Type B pancreatic cell (in vitro differentiated cells): Measurements from ENCODE around the gene TEX14. TPM values are rescaled to one million over a fixed set of nuclear protein-coding genes. Genes with fewer than 3 reads are reported as not detected.

ENCODE experiments used
- DNase-seq: peaks from one replicate; pipeline ENCODE4 v3.0.0; 2021; ENCODE audit warnings: mixed read lengths; ENCODE audit not compliant: unreplicated experiment; ENCODE audit errors: extremely low spot score
- H3K27ac Mint-ChIP-seq: 2 replicates; pipeline ENCODE4 v1.8.0; 2021; ENCODE audit warnings: mild to moderate bottlenecking, mixed read lengths
- H3K27me3 Mint-ChIP-seq: 2 replicates; pipeline ENCODE4 v1.8.0; 2021; ENCODE audit warnings: mixed read lengths
- H3K36me3 Mint-ChIP-seq: 2 replicates; pipeline ENCODE4 v1.8.0; 2021; ENCODE audit warnings: mixed read lengths
- H3K4me1 Mint-ChIP-seq: one replicate; pipeline ENCODE4 v1.8.0; 2021; ENCODE audit warnings: mixed read lengths; ENCODE audit not compliant: unreplicated experiment
- H3K4me3 Mint-ChIP-seq: 2 replicates; pipeline ENCODE4 v1.8.0; 2021; ENCODE audit warnings: mild to moderate bottlenecking, mixed read lengths
- H3K9me3 Mint-ChIP-seq: 2 replicates; pipeline ENCODE4 v1.8.0; 2021; ENCODE audit warnings: mixed read lengths
- total RNA-seq: library from RNA; stranded (reverse); gene quantifications from 2 replicates; pipeline ENCODE4 v1.2.1, GENCODE V29; 2021; ENCODE audit warnings: low replicate concordance
- TF ChIP-seq, protein P1 (sequence below): fragments of 200-600 bp; sonication (generic); conservative IDR thresholded peaks from 2 replicates; pipeline ENCODE4 v1.5.0; 2021; ENCODE audit warnings: antibody characterized with exemption, mild to moderate bottlenecking

The TEX14 gene
- total RNA-seq, 1 donor from 2014 or later = 0.34 TPM

DNA sequence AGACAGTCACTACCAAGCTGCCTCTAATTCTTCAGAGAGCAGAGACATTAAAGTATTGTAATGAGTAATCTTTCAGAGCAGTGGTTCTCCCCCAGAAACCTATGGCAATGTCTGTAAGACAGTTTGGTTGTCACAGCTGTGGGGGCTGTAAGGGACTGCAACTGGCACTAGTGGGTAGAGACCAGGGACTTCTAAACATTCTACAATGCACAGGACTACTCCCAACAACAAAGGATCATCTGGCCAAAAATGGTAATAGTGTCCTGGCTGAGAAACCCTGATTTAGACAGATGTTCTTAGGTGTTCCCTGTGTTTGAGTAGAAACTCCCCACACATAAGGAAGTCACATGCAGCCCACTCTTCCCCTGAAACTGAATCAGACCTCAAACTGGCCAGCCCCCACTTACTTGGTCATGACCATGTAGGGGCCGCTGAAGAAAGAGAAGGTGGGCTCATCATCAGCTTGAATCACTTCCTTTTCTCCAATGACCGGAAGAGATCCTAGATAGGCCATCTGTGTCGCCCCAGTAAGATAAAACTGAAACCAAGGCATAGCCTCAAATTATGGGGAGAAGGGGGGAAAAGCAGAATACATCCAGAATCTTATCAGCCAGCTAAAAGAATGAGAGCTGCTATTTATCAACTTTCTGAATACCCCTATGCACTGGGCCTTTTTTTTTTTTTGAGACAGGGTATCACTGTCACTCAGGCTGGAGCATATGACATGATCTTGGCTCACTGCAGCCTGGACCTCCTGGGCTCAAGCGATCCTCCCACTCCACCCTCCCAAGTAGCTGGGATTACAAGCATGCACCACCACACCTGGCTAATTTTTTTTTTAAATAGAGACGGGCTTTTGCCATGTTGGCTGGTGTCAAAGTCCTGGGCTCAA is 75.8 kb downstream of the TEX14 start:
- Mint-ChIP-seq H3K4me3 (no peak overlapping the region), H3K27ac (no peak overlapping the region), H3K36me3 (no peaks in the 10 kb centered on the region), H3K27me3 (no peaks in the 10 kb centered on the region), H3K4me1 (no peaks in the 10 kb centered on the region), H3K9me3 (no peaks in the 10 kb centered on the region)
- no peak for DNase-seq
- TF ChIP-seq, protein P1, sequence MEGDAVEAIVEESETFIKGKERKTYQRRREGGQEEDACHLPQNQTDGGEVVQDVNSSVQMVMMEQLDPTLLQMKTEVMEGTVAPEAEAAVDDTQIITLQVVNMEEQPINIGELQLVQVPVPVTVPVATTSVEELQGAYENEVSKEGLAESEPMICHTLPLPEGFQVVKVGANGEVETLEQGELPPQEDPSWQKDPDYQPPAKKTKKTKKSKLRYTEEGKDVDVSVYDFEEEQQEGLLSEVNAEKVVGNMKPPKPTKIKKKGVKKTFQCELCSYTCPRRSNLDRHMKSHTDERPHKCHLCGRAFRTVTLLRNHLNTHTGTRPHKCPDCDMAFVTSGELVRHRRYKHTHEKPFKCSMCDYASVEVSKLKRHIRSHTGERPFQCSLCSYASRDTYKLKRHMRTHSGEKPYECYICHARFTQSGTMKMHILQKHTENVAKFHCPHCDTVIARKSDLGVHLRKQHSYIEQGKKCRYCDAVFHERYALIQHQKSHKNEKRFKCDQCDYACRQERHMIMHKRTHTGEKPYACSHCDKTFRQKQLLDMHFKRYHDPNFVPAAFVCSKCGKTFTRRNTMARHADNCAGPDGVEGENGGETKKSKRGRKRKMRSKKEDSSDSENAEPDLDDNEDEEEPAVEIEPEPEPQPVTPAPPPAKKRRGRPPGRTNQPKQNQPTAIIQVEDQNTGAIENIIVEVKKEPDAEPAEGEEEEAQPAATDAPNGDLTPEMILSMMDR = no peak

DNA sequence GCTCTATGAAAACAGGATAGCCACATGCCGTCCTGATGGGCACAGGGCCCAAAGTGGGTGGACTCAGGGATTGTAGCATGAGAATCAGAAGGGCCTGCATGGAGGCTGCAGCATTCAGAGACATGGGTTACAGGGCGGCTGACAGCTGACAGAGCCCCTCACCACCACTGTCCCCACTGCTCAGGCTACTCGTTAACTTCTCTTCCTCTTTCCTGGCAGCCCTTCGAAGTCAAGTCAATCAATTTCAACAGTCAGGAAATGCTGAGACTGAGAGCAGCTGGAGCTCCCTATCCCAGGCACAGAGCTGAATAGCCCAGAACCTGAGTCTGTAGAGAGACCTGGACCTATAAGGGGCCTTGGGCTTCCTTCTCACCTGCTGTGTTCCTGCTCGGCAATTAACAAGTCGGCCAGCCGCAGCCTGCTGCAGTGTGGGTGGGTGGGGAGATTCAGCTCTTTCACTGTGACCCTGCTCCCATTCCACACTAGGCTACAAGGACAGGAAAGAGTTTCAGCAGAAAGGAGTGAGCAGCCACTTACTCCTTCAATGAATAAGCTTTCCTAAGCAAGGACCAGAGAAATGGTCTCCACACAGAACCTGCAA is 76.9 kb downstream of the TEX14 start:
- H3K4me3 Mint-ChIP-seq = no peak overlapping the region
- H3K36me3 Mint-ChIP-seq = no peaks in the 10 kb centered on the region
- no peaks in the 10 kb centered on the region for H3K4me1 Mint-ChIP-seq
- TF ChIP-seq, protein P1 = no peak
- no peaks in the 10 kb centered on the region for H3K9me3 Mint-ChIP-seq
- no peaks in the 10 kb centered on the region for H3K27me3 Mint-ChIP-seq
- no peak for DNase-seq
- no peak overlapping the region for H3K27ac Mint-ChIP-seq

DNA sequence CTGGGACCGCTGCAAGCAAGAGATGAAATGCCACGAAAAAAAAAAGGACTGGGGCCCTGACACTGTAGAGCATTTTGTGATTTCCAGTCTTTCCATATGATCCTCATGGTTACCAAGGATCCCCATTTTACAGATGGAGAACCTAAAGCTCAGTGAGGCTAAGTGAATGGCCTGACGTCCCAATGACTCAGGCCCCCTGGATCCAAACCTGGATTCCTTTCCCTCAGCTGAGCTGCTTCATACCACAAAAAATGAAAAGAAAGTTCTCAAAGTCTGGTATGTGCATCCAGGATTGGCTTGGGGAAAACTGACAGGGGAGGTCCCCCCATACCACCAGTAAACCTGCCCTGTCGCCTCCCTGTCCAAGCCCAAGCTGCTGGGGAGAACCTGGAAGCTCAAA is 80.5 kb downstream of the TEX14 start:
- Mint-ChIP-seq H3K4me3 (no peak overlapping the region), H3K4me1 (no peaks in the 10 kb centered on the region), H3K27me3 (no peaks in the 10 kb centered on the region), H3K36me3 (no peaks in the 10 kb centered on the region), H3K27ac (no peak overlapping the region), H3K9me3 (no peaks in the 10 kb centered on the region)
- TF ChIP-seq, protein P1 = no peak
- DNase-seq = no peak

DNA sequence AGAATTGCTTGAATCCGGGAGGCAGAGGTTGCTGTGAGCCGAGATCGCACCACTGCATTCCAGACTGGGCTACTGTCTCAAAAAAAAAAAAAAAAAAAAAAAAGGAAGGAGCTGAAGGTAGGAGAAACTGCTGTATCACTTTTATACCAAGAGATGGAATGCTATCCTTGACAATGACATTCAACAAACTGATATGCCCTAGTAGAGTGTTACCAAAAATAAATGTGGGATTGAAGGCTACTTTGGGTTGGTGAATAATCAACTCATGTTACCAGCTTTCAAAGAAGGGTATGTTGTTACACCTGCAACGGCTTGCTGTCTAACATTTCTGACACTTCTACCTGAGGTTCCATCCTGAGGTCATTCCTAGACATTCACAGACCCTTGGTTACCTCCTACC is 84.9 kb downstream of the TEX14 start:
- Mint-ChIP-seq H3K4me1 (no peaks in the 10 kb centered on the region), H3K36me3 (no peaks in the 10 kb centered on the region), H3K9me3 (no peaks in the 10 kb centered on the region), H3K27me3 (no peaks in the 10 kb centered on the region), H3K27ac (no peak overlapping the region), H3K4me3 (no peak overlapping the region)
- TF ChIP-seq, protein P1 = no peak
- no peak for DNase-seq

DNA sequence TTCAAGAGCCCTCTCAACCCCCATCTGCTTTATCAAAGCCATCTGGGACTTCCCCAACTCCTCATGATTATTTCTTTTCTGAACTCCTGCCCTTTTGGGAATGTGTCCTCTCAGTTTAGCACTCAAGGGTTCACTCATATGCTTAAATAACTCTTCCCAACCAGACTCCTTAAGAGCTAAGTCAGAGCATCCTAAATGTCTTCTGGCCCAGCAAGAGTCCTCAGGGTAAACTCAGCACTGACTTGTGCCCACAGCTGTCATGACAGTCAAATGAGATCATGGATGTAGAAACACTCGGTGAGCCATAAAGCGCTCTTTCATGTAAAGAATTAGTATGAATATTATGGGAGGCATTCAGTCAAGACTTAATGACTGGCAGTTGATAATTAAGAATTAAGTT is 85.9 kb downstream of the TEX14 start:
- no peak for DNase-seq
- H3K4me1 Mint-ChIP-seq = no peaks in the 10 kb centered on the region
- no peak overlapping the region for H3K27ac Mint-ChIP-seq
- TF ChIP-seq, protein P1 = no peak
- H3K36me3 Mint-ChIP-seq = no peaks in the 10 kb centered on the region
- H3K27me3 Mint-ChIP-seq = no peaks in the 10 kb centered on the region
- no peaks in the 10 kb centered on the region for H3K9me3 Mint-ChIP-seq
- H3K4me3 Mint-ChIP-seq = no peak overlapping the region
